GM21737 (cell line): Measurements from ENCODE around the gene PITPNC1.
A peak's percentile ranks its signal among the peaks of the same experiment; 100 is the strongest.
"Not testable (repeated sequence)": the region's sequence is repeated elsewhere in the genome, so short reads cannot be mapped to it uniquely, and the experiment has no call there.

Experiments used
- ATAC-seq: cut with Tn5 transposase; IDR thresholded peaks from one replicate; pipeline ENCODE4 v1.9.1; 2021; ENCODE audit warnings: mild to moderate bottlenecking, moderate library complexity; ENCODE audit not compliant: unreplicated experiment

PITPNC1 gene

GRCh38 chr17:67504182-67504581 lies 127.1 kb downstream of the PITPNC1 start:
- no peak for ATAC-seq

- no peak for ATAC-seq
Observed at GRCh38 chr17:67506966-67507365, 129.9 kb downstream of the PITPNC1 start.

GRCh38 chr17:67509390-67510287 lies 132.6 kb downstream of the PITPNC1 start:
- ATAC-seq: no peak

GRCh38 chr17:67511012-67511411 lies 133.9 kb downstream of the PITPNC1 start:
- ATAC-seq: no peak

GRCh38 chr17:67511804-67512203 lies 134.7 kb downstream of the PITPNC1 start:
- ATAC-seq: no peak

- ATAC-seq: no peak
Observed at GRCh38 chr17:67514998-67515397, 137.9 kb downstream of the PITPNC1 start.

GRCh38 chr17:67515490-67516083 lies 138.5 kb downstream of the PITPNC1 start:
- no peak for ATAC-seq

- ATAC-seq: not testable (repeated sequence)
Observed at GRCh38 chr17:67516571-67516970, 139.5 kb downstream of the PITPNC1 start.

- ATAC-seq: no peak
Observed at GRCh38 chr17:67517325-67517724, 140.2 kb downstream of the PITPNC1 start.

- no peak for ATAC-seq
Observed at GRCh38 chr17:67518876-67519275, 141.8 kb downstream of the PITPNC1 start.

GRCh38 chr17:67519801-67520251 lies 142.7 kb downstream of the PITPNC1 start:
- ATAC-seq: no peak

GRCh38 chr17:67520252-67520906 lies 143.3 kb downstream of the PITPNC1 start:
- no peak for ATAC-seq

GRCh38 chr17:67520916-67521774 lies 144.1 kb downstream of the PITPNC1 start:
- ATAC-seq: no peak

- no peak for ATAC-seq
Observed at GRCh38 chr17:67521775-67522069, 144.6 kb downstream of the PITPNC1 start.

- ATAC-seq: no peak
Observed at GRCh38 chr17:67523101-67523500, 146.0 kb downstream of the PITPNC1 start.

GRCh38 chr17:67525239-67526135 lies 148.4 kb downstream of the PITPNC1 start:
- no peak for ATAC-seq

GRCh38 chr17:67526700-67527099 lies 149.6 kb downstream of the PITPNC1 start:
- no peak for ATAC-seq

GRCh38 chr17:67528751-67529436 lies 151.8 kb downstream of the PITPNC1 start:
- no peak for ATAC-seq

- peak; percentile 78 for ATAC-seq
Observed at GRCh38 chr17:67531291-67531690, 154.2 kb downstream of the PITPNC1 start.
